GM18508 (cell line): ENCODE results near the gene CAPS.
"Not testable (repeated sequence)": the region's sequence is repeated elsewhere in the genome, so short reads cannot be mapped to it uniquely, and the experiment has no call there.

Experiments
- ATAC-seq: cut with Tn5 transposase; IDR thresholded peaks from one replicate; pipeline ENCODE4 v1.9.1; 2021; ENCODE audit warnings: moderate number of reproducible peaks; ENCODE audit not compliant: insufficient read depth, unreplicated experiment

The CAPS gene

DNA sequence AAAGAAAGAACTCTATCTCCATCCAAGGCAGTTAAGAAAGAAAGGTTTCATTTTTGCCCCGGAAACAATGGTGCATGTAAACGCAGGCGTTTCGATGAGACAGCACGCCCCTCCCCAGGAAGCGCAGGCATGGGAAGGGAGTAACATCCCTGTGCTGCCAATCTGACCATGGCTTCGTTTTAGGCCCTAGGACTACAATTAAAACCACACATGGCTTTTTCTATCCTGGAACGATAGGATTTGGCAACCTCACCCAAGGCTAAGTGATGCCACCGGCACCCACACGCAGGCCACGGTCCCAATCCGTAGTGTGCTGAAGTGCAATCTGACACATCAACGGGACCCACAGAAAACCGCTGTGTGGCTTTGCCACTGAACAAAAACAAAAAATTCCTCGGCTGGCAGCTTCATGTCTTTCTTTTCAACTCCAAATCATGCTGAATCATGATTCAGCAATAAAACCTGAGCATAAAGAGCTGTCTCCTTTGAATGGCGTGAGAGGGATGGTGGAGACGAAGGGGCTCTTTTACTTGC, 39.7 kb downstream of the CAPS start:
- no peak for ATAC-seq

DNA sequence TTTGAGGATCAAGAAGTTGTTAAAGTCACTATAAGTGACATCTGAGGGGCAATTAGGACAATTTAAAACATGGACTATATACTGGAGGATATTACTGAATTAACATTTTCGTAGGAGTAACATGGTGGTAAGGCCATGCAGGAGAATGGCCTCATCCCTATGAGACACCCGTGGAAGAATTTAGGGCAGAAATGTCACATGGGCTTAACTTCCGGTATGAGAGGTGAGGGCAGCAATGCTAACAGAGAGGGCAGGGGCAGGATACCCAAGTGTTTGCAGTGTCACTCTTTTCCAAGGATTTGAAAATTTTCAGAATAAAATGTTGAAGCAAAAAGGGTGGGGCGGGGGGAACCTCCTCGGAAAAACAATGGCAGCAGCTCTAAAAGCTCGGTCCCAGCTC, 40.2 kb downstream of the CAPS start:
- ATAC-seq = no peak

DNA sequence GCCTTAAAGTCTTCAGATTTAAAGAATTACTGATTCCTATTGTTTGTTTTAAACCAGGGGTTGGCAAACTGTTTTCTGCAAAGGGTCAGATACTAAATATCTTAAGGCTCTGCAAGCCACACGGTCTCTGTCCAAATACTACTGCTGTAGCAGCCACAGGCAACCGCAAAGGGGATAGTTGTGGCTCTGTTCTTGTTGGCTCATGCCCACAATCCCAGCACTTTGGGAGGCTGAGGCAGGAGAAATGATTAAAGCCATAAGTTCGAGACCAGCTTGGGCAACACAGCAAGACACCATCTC, 41.5 kb downstream of the CAPS start:
- no peak for ATAC-seq

DNA sequence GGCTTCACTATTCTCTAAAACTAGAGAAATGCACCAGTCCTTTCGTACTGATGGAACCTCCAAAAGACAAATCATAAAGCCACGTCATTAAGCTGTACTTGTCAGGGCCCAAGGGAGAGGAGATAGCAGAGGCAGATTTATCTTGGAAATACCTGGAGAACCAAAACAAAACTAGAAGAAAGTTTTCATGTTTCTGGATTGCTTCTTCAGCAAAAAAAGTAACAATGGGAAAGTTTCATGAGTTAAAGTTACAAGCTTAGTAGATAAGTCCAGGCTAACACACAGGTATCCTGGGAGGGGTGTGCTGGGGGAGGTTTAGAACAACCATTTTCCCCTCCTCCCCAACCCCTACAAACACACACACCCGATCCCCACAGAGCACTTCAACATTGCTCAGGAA, 42.3 kb downstream of the CAPS start:
- no peak for ATAC-seq

DNA sequence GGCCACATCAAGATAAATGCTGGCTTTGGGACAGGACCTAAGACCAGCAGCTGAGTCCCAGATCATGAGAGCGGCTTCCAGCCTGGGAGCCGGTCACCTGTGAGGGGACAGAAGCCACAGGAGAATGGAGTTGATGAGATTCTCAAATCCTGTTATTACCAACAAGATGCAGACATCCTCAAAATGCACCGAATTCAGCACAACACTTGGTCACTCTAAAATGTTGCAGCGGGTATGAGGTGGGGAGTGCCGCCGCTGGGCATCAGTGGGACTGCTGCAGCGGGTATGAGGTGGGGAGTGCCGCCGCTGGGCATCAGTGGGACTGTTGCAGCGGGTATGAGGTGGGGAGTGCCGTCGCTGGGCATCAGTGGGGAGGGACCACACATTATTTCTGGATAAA, 42.7 kb downstream of the CAPS start:
- no peak for ATAC-seq

DNA sequence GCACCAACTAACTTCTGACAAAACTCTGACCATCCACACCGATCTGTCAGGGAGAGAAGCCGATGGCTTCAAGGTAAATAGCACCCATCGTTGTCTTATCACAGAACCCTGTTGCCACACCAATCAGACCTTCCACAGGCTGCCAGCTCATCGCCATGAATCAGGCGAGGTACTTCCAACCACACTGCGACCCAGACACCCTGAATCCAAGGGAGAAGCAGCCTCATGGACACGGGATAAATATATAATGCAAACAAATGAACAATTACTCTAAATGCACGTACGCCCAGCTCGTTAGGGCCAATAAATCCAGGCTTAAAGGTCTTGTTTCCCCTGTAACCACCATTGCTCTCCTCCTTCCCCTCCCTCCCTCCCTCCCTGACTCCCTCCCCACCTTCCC, 43.1 kb downstream of the CAPS start:
- no peak for ATAC-seq

DNA sequence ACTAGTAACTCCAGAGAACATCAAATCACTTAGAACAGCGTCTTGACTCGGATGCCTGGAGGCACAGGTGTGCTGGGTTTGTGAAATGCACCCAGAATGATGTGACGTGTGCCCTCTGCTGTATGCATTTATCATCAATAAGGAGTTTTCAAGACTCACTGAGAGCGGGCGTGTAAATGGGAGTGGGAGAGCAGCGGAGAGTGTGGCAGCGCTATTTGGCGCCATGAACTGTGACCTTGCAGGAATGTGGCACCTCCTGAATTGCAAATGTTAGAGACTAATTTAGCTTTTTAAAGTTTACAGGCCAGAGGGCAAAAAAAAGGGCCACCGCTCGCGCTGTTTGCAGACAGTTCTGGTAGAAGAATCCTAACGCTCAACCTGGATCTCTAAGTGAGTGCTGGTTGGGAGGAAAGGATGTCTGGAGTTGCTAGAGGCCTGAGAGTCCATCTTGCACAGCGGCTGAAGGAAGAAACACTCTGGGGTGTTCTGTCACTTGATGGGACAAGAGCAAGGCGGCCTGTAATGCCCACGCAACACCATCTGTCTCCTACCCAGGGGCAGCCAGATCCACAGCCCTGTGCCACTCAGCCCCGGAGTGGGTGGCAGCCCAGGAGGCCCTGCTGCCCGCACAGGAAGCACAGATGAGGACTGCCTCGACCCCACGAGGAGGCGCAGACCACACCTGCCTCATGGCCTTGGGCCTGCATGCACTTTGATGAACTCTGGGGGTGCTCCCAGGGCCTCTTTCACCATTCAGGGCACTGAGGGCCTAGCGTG, 44.2 kb downstream of the CAPS start:
- ATAC-seq = no peak

DNA sequence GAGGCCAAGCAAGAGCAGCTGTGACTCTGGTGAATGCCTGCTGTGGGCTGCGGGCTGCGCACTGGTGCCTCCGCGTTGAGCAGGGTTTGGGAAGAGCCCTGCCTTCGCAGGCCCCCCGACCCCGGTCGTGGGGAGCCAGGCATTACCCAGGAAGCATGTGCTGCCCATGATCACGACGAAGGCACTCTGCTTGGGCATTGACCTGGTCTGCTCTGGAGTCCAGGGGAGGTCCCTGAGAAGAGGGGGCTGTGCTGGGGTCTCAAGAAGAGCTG, 44.7 kb downstream of the CAPS start:
- ATAC-seq = no peak

DNA sequence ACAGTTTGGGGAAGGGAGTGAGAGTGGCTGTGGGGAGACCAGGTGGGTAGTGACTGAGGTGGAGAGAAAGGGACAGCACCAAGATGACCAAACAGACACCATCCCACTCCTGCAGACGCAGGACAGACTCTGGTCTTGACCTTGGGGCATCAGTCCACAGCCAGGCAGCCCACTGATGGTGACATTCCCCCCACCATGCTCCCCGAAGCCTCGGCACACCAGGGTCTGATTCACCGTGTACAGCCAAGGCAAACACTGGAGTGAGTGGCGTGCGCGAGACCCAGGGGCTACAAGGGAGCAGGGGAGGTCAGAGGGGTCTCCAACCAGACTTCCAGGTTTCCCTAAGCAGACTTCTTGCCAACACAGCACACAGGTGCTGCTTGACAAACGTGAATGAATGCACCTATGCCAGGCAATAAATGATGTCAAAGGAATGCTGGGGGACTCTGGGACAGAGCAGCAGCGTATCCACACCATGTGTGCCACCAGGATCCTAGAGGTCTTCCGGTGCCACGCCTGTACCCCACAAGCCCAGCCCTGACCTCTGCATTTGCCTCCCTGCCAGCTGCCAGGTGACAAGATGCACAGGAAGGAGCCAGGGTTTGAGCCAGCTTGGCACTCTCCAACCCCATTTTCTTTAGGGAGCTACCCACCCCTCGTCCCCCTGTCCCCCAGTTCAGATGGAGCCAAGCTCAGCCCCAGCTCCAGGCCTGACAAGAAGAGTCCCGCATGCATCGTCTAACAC, 45.4 kb downstream of the CAPS start:
- ATAC-seq = no peak

DNA sequence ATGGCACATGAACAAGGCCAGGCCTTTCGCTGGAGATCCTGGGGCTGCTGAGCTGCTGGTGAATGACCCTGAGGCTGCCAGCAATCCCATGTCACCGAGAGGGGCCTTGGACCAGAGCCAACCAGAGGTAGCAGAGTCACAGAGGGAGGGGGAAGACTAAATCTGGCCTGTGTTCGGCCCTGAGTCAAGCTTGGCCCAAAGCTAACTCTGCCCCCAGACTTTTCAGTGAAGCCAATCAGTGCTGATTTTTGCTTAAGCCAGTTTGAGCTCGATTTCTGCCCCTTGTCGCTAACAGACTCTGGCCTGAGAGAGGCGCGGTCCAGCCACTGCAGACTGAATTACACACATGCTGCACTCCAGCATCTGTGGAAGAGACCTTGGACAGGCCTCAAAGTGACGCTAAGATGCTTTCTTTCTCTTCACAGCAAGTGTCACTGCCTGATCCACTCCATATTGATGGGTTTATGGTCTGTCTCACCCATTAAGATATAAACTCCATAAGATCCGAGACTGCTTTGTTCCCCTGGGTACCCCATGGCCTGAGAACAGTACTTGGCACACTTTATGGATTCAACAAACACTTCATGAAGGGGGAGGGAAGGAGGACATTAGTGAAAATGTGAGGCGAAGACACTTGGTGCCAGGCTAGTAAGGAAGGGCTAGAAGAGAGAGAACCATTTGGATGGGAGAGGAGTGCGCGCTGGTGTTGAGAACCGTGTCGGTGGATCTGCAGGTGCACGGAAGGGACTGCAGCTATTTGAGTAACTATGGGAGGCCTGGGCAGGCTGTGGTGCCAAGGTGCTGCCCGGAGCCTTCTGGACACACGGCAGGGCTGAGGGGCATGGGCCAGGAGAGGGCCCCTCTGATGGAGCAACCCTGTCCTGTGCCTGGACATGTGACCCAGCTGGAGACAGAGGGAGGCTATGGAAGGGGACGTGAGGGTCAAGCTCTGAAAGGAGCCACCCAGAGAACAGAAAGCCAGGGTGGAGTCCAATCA, 46.2 kb downstream of the CAPS start:
- ATAC-seq = no peak

DNA sequence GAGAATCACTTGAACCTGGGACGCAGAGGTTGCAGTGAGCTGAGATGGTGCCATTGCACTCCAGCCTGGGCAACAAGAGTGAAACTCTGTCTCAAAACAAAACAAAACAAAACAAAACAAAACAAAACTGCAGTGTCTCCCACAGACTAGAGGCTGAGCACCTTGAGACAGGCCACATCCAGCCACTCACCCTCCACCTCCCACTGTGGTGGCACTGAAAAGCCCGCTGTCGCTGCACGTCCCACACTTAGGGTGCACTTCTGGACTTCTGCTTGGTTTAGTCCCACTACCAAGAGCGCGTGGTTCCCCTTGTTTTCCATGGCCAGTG, 47.6 kb downstream of the CAPS start:
- not testable (repeated sequence) for ATAC-seq

DNA sequence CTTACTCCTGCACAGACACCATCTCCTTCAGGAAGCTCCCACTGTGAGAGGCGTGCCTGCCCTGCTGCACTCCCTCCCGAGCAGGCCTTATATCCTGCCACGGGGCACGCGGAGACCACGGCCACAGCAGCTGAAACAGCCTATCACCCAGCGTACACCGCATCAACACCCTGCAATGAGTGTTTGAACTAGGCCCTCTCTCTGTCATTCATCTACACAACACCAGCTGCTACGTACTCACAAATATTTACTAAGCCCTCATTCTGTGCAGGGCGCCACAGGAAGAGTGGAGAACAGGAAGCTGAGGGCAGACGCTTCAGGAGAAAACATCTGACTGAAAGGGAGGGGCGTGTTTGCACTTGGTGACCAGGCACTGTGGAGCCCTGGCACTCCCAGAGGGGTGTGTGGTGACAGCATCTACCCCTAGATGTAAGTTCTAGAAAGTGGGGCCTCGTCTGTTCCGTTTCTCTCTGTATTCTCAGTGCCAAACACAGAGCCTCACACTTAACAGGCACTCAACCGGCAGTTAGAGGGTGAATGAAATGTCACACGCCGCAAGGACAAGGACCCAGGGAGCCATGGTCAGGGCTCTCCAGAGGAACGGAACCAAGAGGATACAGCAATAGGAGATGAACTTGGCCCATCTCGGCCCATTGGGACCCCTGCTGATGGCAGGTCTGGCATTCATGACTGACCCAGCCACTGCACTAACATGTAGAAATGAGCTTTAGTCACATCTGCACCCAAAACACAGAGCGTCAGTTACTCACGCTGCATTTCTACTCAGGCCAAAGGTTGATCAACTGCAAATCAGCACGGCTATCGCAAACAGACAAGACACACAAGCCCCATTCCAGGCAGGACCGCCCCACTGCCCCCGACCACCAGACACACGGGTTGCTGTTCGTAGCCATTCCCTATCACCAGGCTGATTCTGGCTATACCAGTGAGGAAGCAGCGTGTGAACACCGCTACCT, 48.2 kb downstream of the CAPS start:
- ATAC-seq = no peak

DNA sequence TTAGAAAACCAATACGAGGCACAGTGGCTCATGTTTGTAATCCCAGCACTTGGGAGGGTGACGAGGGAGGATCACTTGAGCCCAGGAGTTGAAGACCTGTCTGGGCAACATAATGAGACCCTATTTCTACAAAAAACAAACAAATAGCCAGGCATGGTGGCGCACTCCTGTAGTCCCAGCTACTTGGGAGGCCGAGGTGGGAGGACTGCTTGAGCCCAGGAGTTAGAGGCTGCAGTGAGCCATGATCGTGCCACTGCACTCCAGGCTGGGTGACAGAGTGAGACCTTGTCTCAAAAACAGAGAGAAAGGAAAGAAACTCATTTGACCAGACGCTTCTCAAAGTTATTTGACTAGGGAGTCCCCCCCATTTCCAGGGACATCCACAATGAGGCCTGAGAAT, 49.2 kb downstream of the CAPS start:
- ATAC-seq = not testable (repeated sequence)

DNA sequence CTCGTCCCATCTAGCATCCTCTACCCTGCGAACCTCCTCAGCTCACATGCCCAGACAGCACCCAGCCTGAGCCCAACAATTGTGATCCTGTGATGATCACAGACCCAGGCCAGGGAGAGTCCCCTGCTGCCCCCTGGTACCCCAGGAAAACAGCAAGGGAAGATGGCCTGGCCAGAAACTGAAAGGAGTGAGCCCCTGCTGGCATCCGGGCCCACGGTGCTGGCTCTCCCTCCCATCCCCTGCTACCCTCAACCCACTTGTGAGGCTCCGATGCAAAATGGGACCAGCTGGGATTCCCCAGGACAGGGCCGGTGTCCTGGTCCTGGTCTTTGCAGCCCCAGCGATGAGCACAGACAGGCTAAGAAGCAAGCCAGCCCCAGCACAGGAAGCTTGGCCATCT, 49.8 kb downstream of the CAPS start:
- no peak for ATAC-seq

DNA sequence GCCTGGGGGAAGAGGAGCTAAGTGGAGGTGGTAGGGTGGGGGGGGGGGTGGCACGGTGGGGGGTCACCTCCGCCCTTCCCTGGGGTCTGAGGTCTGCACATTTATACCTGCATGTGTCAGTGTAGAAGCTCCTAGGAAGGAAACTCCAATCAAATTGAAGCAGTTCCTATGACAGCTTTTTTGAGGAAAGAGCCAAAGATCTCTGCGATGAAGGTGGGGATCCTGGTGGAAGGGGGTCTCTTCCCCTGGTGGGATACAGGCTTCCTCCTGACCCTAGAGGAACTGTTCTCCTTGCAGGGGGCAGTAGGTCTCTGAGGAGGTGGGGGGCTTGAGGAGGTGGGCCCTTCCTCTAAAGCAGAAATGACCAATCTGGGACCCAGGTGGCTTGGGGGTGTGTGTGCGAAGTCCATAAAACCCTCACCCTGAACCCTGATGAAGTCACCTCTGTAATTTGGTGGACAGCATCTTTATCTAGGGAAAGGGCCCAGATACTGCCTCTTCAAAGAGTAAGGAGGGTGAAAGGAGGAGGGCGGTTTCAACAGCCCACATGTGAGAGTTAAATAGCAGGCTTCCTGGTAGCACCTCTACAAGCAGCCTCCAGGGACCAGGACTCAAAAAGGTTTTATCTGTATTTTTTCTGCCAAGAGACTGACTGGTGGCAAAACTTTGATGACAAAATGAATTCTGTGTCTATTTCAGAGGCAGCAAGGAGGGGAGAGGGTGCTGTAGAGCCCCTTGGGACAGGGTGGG, 50.9 kb downstream of the CAPS start:
- ATAC-seq = no peak
